ENCODE measurements around the gene COG7. TPM values are rescaled to one million over a fixed set of nuclear protein-coding genes. Genes with fewer than 3 reads are reported as not detected.
"Not testable (repeated sequence)": the region's sequence is repeated elsewhere in the genome, so short reads cannot be mapped to it uniquely, and the experiment has no call there.

Gene COG7
- total RNA-seq, 1 donor from 2014 or later, result 24.7 TPM

DNA sequence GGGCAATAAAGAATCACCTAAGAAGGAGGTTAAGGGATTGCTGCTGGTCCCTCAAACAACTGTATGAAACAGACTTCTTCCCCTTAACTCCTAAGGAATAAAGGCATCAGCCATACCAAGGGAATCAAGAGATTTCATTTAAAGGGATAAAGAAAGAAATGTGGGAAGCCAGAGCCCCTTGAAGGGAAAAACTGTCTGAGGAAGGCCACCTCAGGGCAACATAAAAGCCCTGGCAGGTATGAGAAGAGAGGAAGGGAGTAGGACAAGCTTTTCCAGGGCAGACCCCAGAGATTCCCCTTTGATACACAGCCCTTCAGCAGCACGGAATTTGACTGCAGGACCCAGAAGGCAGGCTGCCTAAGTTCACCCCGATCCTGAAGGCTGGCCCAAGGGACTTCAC, 43.5 kb downstream of the COG7 start:
- no peak for DNase-seq

DNA sequence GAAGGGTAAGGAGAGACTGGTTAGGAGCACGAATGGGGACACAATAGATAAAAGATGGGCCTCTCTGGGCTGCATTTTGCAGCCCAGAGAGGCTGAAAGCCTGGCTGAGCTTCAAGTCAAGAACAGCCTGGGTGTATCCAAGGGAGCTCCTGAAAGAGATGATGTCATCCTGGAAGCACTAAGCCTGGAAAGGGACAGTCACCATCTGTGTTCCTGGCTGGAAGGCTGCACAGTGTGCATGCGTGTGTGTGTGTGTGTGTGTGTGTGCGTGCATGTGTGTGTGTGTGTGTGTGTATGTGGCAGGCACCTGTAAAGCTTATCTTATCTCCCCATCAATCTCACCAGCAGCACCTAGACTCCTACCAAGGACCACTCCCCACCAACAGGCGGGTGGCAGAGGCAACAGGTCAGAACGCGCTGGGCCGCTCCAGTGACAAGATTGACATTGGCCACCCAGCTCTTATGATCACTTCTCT, 44.1 kb downstream of the COG7 start:
- peak; percentile 92 for DNase-seq

DNA sequence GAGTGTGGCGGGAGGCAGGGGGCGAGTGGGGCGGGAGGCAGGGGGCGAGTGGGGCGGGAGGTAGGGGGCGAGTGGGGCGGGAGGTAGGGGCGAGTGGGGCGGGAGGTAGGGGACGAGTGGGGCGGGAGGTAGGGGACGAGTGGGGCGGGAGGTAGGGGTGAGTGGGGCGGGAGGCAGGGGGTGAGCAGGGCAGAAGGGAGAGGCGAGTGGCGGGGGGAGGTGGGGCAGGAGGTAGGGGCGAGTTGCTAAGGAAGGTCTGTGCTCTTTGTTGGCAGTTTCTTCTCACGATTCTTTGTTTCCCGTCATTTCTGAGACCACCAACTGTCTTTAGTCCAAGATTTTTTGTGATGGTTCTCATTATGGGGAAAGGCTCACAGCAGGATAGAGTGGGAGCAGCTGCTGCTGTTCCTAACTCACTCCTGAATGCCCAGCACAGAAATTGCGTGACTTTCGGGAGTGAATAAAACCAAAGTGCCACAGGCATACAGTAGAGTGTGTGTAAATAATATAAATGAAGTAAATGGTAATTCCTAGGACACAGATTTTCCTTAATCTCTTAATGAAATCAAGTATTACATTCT, 44.7 kb downstream of the COG7 start:
- peak; percentile 49 for DNase-seq

DNA sequence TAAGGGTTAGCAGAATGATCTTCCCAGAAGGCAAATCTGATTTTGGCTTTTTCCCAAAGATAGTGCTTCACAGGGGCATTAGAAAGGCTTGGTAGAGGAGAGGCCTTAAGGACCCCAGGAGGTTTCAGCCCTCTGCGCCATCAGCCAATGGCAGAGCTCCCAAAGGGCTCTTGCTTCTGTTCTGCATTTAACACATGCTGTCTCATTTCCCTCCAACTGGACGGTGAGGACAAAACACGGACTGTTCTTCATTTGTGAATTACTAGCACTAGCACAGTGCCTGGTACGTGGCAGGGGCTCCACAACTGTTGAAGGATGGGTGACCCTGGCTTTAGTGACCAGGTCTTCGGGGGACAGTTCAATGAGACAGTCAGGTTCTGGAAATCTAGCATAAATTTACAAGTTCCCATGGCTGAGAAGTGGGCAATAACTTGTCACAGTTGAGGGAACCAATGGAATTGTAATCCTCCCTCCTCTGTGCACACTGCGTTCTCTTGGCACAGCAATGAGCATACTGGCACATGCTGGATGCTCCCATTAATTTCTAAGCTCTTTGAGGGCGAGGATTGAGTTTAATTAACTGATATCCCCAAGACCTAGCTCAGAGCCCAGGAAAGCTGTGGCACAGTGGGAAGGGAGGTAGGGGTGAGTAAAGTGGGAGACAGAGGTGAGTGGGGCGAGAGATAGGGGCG, 45.4 kb downstream of the COG7 start:
- no peak for DNase-seq

DNA sequence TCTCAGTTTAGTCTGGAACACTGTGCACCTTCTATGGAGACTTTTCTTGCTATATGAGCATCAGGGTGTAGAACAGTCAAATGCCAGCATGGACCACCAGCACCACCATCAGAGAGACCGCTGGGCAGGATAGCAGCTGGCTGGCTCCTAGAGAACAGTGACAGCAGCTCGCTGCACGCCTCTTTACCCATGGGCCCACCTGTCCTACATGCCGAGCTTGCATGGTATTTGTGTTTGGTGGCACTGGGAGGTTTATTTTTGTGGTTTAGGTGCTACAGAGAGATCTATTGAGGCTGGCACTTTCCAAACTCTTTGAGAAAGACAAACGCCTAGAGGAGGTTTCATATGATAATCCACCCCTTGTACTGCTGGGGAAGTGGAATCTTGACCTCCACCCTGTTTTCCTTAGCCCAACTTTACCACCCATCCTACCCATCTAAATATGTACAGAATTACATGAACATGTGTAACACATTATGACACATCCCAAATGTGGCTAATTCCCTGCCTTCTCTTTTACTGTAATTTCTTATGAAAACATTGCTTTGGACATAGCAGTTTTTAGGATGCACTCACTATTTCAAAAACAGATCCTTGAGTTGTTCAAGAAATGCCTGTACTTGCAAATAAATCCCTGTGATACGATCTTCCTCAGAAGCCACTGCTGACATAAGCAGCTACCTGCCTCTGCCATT, 46.3 kb downstream of the COG7 start:
- DNase-seq, result no peak

DNA sequence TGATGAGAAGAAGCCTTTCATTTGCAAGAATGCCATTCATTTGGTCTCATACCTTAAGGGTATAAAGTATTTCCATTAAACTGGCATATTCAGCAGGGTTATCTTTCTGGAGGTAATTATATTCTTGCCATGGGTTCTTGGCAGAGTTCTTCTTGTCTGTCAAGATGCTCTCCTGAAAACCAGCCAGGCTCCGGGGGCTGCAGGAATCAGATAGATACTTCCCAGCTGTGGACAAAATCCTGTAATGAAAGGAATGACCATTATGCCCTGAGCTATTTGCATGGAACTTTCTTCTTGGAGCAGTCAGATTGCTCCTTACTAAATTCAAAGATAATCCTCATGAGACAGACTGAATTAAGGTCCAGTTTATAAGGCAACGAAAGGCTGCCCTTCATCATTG, 47.0 kb downstream of the COG7 start:
- no peak for DNase-seq

DNA sequence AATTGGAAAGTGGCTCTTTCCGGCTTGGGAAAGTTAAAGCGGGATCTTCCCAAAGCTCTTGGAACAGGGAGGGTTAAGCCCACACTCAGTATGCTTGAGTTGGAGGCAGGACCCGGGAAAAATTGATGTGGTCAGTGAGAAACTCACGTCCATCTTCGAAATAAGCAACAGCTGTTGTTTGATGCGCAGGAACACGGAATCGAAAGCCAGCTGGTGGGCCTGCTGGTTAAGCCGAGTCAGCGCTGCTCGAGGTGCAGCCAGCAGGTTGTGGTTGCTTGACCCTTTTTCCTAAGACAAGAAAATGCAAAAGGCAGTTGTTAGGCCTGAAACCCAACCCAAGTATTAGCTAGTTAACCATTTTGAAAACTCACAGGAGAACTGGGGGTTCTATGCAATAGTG, 49.4 kb downstream of the COG7 start:
- no peak for DNase-seq

DNA sequence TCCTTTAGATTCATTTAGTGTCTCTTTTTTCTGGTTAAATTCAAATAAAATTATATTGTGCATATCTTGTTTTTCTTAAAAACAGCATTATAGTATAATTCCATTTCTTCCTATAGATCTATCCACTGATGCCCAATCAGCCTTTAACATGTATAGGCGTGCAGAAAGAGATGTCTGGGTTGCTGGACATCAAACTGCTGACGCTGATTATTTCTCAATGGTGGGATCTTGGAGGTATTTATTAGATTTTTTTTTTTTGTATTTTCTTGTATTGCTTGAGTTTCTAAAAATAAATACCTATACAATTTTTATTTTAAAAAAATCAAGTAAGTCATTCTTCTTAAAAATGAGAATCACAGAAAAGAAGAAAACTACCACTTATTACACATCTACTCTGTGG, 50.9 kb downstream of the COG7 start:
- no peak for DNase-seq

DNA sequence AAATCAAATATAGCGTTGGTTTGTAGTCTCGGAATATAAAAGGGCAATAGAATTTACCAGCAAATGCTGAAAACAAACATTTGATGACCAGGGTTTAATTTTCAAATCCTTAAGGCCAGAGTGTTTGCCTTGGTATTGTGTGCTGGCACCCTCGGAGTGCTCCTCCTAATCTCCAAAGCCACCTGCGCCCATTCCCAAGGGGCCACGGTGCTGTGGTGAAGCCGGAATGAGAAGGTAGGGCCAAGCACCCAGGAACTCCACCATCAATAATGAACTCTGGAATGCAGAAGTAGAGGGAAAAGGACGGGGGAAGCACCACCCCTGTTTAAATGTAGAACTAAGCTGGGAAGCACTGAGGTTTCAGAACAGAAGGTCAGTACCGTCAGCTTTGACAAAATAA, 51.9 kb downstream of the COG7 start:
- no peak for DNase-seq

DNA sequence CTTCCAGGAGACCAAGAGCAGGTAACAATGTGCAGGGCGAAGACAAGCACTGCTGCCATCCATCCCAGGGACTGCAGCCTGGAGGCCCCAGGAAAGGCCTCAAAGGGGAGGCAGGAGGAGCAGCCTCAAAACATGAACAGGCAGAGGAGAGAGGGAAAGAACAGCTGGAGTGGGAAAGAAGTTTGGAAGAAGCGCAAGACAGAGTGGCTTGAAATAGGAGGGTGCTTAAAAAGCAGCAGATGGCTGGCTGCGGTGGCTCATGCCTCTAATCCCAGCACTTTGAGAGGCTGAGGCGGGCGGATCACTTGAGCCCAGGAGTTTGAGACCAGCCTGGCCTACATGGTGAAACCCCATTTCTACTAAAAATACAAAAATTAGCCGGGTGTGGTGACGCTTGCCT, 52.5 kb downstream of the COG7 start:
- not testable (repeated sequence) for DNase-seq

DNA sequence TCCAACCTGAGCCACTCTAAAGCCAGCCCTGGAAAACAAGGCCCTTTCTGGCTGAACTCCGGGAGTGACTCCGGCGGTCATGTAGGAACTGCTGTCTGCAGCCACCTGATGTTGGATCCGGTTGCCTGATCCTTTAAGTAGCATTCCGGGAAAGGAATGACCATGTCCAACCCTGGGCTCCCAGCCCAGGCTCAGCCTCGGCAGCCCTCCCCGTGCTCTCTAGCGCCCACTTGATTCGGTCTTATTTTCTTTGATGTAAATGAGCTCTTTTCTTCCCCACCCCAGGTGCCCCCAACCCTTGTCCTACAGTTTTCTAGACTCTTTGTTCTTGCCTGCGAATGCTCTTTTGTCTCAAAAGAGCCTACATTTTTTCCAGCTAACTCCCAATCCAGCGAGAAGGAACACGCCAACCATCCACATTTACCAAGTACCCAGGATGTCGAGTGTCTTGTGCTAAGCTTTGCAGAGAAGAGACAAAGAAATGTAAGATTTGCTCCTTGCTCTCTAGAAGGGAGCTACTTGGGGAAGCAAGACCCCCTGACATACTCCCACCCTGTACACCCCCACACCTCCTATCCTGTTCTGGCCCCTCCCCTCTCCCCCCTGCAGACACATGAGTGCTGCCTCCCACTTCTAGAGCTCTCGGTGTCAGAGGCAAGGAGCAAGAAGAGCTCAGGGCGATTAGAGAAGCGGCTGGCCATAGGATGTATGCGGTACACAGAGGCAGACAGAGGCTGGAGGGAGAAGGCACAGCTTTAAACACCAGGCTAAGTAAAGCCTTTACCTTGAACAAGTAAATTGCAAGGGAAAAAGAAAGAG, 53.8 kb downstream of the COG7 start:
- no peak for DNase-seq

DNA sequence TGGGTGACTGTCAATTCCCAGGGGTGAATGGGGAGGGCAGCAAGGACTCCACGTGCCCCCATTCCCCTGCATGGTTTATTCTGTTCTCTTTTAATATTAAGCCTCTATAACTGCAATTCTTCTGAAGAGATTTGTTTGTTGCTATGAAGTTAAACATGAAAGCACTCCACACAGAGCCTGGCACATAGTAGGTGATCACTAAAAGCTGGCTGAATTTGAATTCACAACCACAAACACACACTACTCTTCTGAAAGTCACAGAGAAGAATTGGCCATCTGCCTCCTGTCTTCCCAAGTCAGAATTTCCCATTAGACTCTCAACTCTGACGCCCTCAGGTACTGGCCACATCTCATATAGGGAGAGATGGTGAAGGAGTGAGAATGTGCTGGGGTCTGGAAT, 55.5 kb downstream of the COG7 start:
- DNase-seq, result no peak

DNA sequence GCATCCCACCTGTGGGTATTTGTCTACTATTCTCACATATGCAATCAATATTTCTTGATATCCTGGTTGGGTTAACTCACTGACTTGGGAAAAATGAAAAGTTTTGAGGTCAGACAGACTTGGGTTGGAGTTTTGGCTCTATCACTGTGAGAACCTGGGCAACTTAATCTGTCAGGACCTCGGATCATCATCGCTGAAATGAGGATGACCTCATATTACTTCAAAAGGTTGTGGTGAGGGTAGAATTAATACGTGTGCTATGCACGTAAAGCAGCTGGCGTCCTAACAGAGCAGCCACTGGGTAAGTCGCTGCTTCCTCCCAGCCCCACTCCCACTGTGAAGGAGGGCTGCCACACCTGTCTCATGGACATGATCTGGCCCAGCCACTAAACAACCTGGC, 57.3 kb downstream of the COG7 start:
- DNase-seq, result no peak

DNA sequence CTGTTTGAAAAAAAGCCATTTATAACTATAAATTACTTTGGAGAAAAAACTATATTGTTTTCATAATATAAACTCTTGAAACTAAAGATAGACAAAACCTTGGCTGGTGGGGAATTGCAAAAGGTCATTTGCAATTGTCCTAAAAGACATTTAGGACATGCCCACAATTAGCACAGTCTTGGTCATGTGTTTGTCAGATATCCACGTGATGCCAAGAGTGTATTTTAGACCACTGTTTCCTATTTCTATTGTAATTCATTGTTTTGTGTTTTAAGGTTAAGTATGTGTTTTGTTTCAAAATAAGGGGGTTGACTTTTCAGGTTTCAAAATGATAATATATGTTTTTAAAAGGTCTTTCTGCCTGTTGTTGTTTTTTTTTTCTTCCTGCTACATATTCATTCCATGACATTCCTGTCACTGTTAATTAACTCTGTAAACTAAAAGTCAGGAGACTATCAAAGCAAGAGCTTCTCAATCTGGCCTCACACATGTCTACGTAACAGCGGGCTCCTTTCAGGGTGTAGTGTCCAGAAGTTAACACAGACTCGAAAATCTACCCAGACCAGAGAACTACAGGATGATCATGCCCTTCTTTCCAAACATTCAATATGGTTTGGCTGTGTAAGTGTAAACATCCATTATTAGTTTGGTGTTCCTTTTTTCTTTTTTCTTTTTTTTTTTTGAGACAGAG, 58.7 kb downstream of the COG7 start:
- no peak for DNase-seq

DNA sequence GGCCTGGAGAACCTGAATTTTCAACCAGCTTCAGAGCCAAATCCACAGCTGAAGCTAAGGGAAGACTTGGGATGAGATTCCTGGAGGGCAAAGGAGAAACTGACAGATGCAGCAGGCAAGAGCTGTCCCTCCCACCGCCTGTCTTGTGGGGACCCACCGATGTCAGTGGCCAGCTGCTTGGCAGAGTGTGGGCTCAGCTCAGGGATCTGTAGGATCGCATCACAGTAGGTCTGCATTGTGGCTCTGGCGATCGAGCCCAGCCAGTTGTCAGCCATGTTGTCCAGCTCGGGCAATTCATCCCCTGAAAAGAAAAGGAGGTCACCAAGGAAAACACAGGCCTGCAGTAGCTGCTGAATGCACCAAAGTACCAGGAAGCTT, 60.8 kb downstream of the COG7 start:
- no peak for DNase-seq

DNA sequence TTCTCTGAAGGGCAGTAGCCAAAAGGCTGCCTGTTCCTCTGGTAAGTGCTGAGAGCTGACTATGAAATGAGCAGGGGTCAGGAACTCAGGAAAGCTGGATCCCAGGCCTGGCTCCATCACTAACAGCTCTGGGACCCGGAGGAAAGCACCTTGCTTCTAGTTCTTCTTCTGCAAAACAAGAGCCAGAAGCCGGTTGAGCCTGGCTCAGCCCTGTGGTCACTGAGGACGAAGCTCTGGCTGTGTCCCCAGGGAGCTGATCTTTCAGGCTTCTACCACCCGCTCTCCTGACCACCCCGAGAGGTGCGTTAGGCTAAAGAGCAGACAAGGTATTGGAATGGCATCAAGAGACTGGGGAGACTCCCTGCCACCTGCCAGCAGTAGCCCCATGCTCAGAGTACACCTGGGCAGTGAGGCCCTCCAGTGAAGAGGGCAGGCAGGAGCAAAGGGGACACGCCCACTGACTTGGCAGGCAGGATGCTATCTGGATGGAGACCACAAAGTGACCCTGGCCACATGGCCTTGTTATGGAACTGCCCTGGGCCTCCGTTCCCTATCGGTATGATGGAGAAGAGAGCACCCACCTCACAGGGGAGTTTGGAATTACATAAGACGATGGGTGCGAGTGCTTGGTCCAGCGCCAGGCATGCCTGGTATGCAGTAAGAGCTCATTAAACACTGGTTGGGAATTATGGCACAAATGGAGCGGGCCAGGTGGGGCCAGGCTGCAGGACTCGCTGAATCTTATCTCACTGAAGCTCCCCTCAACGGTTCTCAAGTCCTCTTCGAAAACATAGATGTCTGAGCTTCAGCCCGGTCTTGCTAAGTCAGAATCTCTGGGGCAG, 61.4 kb downstream of the COG7 start:
- no peak for DNase-seq

DNA sequence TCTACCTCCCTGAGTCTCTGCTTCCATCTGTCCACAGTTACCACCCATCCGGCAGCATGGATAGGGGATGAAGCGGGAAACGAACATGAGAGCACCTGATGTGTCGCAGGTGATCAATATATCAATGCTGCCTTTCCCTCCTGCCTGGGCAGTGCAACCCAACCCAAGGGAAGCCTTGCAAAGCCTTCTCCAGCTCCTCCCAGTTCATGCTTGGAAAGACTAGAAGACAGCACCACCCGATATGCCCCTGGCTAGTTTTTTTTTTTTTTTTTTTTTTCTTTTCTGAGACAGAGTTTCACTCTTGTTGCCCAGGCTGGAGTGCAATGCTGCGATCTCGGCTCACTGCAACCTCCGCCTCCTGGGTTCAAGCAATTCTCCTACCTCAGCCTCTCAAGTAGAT, 63.1 kb downstream of the COG7 start:
- not testable (repeated sequence) for DNase-seq

DNA sequence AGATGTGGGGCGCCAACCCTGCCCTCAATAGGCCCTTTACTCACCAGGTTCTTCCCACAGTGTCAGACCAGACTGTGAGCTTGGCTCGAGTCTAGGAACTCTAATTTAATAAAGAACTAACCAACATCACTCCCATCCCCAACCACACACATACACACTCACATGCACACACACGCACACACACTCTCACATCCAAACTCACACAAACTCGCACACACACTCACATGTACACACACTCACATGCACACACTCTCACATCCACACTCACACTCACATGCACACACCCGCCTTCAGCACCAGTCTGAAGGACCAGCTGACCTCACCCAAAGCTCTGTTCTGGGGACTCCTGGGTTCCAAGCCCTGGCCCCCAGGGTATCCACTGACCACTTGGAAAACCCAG, 63.8 kb downstream of the COG7 start:
- DNase-seq, result no peak

DNA sequence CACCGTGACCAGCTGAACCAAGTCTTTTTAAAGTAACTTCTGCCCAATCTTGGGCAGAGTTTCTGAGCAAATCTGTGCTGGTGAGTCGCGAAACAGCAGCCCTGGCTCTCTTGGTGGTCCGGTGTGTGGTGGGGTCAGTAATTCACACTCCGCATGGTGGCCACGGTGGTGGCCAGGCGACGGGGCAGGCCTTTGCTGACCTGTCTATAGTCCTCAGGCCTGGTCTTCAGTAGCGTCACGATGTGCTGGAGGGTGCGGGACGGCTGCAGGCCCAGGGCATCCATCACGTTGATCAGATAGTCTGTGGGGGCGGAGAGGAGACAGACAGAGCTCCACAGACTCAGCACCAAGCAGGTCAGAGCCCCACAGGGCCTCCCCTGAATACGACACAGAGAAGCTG, 64.2 kb downstream of the COG7 start:
- no peak for DNase-seq

DNA sequence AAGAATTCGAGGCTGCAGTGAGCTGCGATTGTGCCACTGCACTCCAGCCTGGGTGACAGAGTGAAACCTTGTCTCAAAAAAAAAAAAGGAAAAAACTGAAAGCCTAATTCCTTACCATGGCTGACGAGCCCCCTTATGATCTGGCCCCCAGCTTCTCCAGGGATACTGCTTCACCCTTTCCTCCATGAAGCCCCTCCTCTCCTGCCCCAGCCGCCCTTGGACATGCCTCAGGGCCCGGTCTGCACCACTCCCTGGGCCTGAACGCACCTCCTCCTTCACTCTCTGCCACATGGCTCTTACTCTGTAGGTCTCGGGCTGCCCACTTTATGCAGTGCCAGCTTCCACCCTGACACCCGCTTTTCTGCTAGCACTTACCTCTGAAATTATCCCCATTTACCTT, 65.3 kb downstream of the COG7 start:
- DNase-seq, result no peak

DNA sequence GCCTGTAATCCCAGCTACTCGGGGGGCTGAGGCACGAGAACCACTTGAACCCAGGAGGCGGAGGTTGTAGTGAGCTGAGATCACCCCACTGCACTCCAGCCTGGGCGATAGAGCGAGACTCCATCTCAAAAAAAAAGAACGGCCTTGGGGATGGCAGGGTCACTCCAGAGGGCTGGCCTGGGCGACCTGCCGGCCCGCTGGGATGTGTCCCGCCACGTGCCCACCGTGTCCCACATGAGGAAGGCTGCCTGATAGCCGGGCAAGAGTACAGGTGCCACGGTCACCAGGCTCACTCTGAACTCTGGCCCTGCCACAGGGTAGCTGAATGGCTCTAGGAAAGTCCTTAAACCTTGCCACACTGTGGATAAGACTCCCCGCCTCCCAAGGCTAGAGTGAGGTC, 67.5 kb downstream of the COG7 start:
- no peak for DNase-seq
